Ecto neural progenitor cell (in vitro differentiated cells): ENCODE results near the gene FCGBP.

Experiments used
- DNase-seq: peaks from one replicate; pipeline ENCODE4 v3.0.0-alpha.2; 2018; ENCODE audit warnings: low spot score

Gene FCGBP

DNA sequence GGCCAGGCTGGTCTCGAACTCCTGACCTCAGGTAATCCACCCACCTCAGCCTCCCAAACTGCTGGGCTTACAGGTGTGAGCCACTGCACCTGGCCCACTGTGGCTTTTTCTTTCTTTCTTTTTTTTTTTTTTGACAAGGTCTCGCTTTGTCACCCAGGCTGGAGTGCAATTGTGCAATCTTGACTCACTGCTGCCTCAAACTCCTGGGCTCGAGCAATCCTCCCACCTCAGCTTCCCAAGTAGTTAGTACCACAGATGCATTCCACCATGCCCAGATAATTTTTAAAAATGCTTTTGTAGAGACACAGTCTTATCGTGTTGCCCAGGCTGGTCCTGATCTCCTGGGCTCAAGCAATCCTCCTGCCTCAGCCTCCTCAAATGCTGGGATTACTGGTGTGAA is 12.1 kb upstream of the FCGBP start:
- no peak for DNase-seq

DNA sequence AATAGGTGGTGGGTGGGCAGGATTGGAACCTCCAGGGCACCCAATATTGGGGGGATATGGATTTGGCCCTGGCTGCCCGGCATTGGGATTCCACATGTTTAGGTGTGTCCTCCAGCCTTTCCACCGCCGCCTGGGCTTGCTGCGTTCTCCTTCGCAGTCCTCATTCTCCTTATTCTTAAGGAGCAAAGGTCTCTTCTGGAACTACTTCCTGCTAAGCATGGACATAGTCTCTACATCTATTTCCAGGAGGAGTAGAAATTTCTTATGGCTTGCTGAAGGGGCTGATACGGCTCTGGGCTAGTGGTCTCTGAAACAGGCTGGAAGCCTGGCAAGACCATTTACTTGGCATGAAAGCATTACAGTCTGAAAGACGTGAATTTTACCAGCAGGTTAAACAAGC is 9.2 kb upstream of the FCGBP start:
- no peak for DNase-seq

DNA sequence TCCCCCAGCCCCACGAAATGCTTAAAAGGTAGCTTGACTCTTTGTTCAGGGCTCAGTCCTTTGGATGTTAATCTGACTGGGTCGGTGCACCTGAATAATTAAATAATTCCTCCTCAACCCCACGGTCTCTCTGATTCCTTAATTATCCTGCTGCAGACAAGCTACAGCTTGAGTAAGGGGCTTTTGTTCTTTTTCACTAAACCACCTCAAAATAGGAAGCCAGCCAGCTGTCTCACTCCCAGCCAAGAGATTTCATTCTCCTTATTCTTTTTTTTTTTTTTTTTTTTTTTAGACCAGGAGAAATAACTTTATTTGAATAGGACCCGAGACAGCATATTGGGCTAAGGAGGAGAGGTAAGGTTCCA is 7.9 kb upstream of the FCGBP start:
- DNase-seq, result no peak

DNA sequence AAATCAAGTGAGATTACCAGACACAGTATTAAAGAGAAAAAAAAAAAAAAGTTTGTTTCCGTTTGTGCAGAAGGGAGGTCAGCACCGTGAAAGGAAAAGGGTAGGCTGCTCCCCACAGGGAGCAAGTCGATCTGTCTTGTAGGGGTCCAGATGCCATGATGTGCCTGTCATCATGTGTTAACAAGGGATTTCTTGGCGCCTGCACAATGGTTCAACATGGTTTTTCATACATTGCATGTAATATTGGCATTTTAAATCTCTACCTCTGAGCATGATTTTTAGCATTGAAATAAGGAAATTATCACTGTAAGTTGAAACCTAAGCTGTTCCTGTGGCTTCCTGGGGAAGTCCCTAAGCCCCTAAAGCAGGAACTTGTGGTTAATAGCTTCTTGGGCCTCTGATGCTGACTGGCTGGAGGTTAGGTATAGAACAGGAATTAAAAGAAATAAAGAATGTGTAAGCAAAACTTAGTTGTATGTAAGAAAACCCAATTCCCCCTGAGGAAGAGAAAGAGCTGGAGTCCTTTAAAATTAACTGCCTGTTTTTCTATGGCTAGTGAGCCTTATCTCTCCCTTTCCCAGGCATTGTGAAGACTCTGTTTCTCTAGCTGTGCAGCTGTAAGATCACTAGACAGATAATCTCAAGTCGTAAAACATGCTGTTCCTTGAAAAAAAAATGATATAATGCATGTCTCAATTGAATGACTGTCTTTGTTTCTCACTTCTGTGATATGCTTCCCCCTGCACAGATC is 7.4 kb upstream of the FCGBP start:
- no peak for DNase-seq

DNA sequence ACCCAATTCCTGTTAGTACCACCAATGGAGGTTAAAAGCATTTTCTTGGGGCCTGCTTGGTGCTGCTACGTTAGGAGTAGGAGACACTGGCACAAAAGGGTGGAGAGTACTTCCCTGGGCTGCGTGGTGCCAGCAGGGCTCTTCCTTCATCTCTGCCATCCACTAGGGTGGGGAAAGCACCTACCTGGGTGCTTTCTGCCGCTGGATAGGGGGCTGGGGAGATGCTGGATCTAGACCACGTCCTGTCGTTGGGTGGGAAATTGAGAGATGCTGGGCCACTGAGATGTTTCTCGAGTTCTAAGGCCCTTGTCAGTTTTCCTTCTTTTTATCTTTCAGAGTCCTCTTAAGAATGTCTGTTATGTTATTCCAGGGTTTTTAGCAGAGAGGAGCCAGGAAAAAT is 6.7 kb upstream of the FCGBP start:
- DNase-seq, result no peak

DNA sequence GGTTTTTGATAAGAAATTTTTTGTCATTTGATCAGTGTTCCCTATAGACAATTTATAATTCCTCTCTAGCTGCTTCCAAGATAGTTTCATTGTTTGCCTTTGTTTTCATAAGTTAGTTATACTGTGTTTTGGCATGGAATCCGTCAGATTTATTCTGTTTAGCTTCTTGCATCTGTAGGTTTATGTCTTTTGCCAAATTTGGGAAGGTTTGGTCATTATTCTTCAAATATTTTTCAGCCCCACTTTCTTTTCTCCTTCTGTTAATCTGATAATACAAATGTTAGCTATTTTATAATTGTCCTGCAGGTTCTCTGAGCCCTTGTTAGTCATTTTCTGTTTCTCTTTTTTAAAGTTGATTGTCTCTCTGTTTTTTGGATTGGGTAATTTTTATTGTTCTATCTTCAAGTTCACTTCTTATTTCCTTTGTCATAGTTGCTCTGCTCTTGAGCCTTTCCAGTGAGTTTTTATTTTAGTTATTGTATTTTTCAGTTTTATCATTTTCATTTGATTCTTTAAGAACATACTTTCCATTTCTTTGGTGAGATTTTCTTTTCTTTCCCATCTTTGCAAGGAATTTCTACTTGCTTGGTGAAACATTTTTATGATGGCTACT is 5.9 kb upstream of the FCGBP start:
- DNase-seq, result no peak

DNA sequence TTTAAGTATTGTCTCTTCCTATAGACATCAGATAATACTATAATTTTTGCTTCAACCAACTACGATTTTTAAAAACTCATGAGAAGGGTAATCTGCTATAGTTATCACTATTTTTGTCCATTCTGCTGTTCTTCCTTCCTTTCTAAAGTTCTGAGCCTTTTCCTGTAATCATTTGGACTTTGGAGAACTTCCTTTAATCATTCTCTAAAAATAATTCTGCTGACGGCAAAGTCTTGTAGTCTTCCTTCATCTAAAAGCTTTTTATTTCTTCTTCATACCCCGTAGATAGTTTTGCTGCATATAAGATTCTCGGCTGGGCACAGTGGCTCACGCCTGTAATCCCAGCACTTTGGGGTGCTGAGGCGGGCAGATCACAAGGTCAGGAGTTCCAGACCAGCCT is 5.1 kb upstream of the FCGBP start:
- DNase-seq, result no peak

DNA sequence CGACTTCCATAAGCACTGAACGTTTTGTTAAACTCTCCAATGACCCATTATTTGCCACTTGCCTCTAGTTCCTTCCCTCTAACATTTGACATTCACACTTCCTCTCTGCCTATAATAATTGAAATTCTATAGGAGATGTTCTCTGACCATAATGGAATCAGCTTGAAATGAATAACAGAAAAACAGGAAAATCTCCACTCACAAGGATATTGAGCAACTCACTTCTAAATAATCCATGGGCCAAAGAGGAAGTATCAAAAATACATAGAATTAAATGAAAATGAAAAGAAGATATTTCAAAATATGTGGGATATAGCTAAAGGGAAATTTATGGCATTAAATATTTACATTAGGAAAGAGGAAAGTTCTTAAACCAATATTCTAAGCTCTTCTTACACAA is 3.4 kb upstream of the FCGBP start:
- DNase-seq, result no peak

DNA sequence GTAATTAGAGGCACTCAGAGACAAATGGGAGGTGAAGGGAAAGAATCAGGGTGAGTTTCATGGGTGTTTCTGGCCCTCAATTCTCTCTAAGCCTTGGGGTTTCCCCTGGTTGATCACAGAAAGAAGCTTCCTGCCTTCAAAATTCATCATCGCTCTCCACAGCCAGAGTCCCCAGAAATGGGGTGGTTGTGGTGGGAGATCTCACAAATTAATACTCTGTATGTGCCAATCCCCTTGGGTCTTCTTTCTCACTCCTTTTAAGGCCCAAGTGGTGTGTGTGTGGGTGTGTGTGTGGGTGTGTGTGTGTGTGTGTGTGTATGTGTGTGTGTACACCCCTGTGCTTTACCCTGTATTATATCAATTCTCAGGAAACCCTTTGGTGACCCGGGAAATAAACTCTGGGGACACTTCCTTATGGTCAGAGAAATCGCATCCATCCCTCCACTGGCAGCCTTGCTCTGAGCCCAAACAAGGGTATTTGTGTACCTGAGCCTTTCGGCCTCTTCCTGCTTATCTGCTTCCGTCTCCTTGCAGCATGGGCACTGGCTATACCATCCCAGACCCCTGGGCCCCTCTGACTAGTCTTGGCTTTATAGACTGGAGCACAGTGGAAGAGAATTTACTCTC is 2.8 kb upstream of the FCGBP start:
- DNase-seq, result no peak

DNA sequence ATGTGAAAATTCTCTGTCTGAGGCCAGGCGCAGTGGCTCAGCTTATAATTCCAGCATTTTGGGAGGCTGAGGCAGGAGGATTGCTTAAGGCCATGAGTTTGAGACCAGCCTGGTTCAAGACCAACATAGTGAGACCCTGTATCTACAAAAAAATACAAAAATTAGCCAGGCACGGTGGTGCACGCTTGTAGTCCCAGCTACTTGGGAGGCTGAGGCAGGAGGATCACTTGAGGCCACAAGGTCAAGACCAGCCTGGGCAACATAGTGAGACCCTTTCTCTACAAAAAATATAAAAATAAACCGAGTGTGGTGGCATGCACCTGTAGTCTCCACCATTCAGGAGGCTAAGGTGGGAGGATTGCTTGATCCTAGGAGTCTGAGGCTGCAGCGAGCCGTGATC is 2.2 kb upstream of the FCGBP start:
- DNase-seq, result no peak

DNA sequence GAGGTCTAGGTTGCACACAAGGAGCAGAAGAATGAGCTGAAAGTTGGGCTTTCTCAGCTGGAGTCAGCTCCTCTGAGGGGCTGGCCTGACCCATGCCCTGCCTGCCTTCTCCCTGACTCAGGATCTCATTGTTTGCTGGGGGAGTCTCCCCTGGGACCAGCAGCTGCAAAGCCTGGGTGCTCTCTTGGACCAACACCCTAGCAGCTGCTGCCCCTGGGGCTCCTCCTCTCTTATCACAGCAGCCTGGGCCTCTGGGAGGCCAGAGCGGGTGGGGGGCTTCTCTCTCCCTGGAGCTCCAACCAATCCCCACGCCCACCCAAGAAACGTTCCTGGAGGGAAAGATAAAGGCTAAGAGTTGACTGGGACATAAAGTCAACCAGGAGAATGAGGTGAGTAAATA is 1.6 kb upstream of the FCGBP start:
- no peak for DNase-seq

DNA sequence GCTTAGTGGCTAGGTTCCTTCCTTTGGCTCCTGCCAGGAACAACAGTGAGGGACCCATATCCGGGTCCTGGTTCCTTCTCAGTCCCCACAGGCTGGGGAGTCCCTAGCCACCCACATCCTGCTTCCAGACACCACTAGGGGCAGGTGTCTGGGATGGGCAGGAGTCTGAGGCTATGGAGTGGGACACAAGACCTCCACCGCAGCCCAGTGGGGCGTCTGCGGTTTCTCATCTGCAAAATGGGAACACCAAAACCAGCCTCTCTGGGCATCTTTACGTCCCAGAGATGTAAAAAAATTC is 879 bp upstream of the FCGBP start:
- no peak for DNase-seq

DNA sequence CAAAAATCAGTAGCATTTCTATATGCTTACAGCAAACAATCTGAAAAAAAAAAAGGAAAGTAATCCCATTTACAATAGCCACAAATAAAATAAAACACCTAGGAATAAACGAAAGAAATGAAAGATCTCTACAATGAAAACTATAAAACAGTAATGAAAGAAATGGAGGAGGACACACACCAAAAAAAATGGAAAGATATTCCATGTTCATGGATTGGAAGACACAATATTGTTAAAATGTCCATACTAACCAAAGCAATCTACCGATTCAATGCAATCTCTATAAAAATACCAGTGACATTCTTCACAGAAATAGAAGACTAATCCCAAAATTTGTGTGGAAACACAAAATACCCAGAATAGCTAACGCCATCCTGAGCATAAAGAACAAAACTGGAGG is 4.7 kb downstream of the FCGBP start:
- no peak for DNase-seq

DNA sequence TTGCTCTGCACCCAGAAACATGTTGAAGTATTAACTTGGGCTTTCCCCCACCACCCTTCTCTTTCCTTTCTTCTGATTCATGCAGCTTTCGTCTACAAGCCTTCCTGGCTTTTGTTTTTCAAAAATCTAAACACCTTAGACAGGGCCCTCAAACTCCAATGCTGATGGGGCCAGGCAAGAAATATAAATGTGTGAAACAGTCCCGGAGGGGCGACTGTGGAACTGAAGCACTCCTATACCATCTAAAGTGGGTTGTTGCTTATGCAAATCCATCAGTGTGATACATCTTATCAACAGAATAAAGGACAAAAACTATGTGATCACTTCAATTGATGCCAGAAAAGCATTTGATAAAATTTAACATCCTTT is 6.1 kb downstream of the FCGBP start:
- DNase-seq, result no peak

DNA sequence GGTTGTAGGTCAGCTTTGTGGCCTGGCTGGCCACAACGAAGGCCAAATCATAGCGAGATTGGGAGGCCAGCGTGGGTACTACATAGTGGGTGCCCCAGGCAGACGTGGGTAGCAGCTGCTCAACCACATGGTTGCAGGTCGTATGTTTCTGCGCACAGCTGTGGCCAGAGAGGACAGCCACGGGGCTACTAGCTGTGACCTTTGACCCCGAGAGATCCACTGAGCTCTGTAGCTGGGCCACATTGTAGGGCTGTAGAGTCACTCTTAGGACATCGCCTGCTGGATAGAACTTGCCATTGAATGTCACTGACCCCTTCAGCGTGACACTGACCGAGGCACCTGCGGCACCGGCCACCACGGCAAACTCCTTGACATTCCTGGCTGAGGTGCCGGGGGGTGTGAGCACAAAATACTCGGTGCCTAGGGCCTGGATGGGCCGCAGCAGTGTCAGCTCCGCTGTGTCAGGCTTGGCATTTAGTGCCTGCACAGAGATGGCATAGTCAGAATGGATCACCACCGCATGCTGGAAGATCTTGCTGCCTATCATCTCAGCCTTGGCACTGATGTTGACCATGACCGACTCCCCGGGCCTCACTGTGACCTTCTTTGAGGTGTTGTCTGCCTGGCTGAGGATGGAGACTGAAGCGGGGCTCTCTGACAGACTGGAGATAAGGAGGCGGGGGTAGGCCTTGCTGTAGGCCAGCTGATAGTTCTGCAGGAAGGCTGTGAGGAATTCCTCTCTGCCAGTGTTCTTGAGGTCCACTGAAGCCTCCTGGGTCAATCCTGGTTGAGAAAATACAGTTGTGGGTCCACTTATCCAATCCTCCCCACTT is 6.7 kb downstream of the FCGBP start:
- DNase-seq, result no peak

DNA sequence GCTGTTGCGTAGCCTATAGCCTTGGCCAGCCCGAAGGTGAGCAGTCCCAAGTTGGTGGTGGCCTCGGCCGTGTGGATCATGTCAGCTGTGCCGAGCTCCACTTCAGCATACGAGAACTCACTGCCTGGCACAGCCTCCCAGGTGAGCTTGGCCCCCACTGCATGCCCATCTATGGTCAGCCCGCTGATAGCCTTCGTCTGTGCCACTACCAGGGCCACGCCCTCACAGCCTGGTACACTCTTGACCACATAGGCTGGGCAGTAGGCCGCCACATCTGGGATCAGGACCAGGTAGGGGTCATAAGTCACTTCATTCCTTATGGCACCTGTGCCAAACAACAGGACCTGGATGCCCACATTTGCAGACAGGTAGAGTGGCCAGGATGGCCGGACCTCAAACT is 7.4 kb downstream of the FCGBP start:
- DNase-seq, result no peak

DNA sequence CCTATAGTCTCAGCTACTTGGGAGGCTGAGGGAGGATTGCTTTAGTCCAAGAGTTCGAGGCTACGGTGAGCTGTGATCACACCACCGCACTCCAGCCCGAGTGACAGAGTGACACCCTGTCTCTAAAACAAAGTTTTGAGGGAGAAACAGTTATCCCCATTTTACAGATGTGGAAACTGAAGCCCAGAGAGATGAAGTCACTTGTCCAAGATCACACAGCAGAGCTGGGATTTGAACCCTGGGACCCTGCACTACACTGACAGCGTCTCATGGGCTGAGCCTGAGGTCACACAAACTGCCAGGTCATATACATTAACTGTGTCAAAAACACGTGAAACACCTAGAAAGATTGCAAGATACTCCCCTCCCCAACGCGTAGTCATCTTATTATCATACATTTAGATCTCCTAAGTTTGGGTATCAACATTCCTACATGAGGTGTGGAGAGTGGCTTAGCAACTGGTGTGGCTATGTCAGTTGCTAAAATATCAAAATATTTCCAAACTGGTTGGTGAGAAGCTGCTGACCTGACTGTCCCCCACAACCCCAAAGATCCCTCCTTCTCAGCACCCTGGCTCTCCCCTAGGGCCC is 8.2 kb downstream of the FCGBP start:
- no peak for DNase-seq

DNA sequence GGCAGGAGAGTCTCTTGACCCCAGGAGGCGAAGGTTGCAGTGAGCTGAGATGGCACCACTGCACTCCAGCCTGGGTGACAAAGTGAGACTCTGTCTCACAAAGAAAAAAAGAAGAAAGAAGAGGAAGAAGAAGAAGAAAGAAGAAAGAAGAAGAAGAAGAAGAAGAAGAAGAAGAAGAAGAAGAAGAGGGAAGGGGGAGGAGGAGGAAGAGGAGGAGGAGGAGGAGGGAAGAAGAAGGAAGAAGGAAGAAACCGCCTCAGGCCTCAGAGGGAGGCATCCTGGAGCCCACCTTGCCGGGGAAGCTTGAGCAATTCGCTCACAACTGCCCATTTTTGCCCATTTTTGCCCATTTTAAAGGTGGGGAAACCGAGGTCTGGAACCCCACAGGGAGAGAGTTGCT is 9.5 kb downstream of the FCGBP start:
- no peak for DNase-seq

DNA sequence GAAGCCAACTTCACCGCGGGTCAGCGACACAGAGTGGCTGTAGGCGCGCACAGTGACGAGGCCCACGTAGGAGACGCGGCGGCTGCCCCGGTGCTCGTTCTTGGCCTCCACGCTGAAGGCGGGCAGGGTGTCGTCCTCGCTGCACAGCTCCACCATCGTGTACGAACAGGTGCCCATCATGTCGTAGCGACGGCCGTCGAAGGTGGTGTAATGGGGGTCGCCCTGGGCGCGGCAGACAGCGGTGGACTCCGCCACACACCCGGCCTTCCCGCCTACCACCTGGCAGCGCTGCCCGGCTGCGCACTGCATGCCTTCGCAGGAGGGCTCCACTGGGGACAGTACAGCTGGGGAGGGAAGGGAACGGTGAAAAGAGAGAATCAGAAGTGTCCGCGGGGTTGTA is 10.0 kb downstream of the FCGBP start:
- DNase-seq, result no peak

DNA sequence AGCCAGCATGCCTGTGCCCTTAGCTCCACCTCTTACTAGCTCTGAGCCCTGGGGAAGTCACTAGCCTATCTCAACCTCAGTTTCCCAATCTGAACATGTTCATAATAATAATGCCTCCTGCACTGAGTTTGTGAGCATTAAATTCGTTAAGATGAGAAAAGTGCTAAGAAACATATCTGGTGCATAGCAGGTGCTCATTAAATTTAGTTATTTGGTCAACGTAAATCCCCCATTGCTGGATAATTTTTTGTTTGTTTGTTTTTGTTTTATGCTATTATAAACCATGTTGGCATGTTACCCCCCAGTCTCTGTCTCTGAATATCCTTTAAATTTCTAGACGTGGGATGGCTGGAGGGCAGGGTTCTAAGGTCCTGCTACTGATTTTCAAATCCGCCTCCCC is 10.6 kb downstream of the FCGBP start:
- DNase-seq, result no peak

DNA sequence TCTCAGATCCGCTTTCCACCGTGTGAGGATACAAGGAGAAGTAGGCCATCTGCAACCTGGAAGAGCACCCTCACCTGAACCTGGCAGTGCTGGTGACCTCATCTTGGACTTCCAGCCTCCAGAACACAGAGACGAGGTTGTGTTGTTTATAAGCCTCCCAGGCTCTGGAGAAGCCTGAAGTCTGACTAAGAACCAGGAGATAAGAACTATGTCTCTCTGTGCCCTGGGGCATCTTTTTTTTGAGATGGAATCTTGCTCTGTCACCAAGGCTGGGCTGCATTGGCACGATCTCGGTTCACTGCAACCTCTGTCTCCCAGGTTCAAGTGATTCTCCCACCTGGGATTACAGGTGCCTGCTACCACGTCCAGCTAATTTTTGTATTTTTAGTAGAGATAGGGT is 14.5 kb downstream of the FCGBP start:
- no peak for DNase-seq

DNA sequence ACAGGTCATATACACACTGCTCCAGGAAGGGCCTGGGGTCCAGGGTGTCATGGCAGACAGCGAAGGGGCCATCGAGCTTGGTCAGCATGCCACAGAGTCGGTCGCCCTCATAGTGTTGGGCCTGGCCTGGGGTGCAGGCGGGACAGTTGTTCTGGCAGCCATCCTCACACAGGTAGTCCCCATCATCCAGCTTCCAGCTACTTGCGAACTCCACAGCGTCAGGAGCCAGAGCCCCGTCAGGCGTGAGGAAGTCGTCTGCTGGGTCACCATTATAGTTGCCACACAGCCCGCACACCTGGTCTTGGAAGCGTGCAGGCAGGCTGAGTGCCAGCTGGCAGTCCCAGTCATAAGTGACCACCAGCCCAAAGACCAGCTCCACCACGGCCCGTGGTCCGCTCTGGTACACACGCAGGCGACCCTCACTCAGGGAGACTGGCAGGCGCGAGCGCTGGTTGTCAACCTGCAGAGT is 16.2 kb downstream of the FCGBP start:
- DNase-seq, result peak; percentile 39
